HEK293 (cell line): ENCODE measurements around the gene UPF2.

Experiments used
- CTCF ChIA-PET: fragments of 350-600 bp; formaldehyde crosslinking; extraction: SDS; loops from one replicate; lab custom pipeline; 2021; ENCODE audit warnings: antibody characterized with exemption; lab: Yijun Ruan, JAX
- POLR2A ChIA-PET: fragments of 300-600 bp; formaldehyde crosslinking; extraction: SDS; loops from one replicate; lab custom pipeline; 2020; ENCODE audit warnings: antibody characterized with exemption, inconsistent platforms; lab: Yijun Ruan, JAX
- H3K27ac ChIP-seq: fragments of 200-500 bp; sonication (Bioruptor generic); 2 replicates; pipeline ENCODE4 v1.5.1; 2014; ENCODE audit warnings: low read depth, low read length, control low read depth, inconsistent platforms; ENCODE audit errors: extremely low read depth
- H3K36me3 ChIP-seq, 2 experiments: fragments of 200-500 bp in 1 of 2; sonication (Bioruptor generic) in 1 of 2; 1 replicate in 1 of 2; 2 replicates in 1 of 2; pipeline ENCODE4 v1.5.1; 2014 to 2017; ENCODE audit warnings: inconsistent platforms in 2 of 2, low read length in 2 of 2; ENCODE audit not compliant: control insufficient read depth in 2 of 2, insufficient read depth in 1 of 2
- H3K4me1 ChIP-seq: fragments of 200-500 bp; sonication (Bioruptor generic); 2 replicates; pipeline ENCODE4 v1.5.1; 2014; ENCODE audit warnings: mild to moderate bottlenecking, low read length, inconsistent platforms; ENCODE audit not compliant: control insufficient read depth, insufficient read depth
- H3K4me3 ChIP-seq: 2 replicates; pipeline ENCODE4 v1.5.1; 2011; ENCODE audit warnings: low read depth, mild to moderate bottlenecking, control low read depth, low read length, moderate library complexity
- H3K9me3 ChIP-seq: fragments of 200-500 bp; sonication (Bioruptor generic); 2 replicates; pipeline ENCODE4 v1.5.1; 2014; ENCODE audit warnings: low read depth, low read length, inconsistent platforms; ENCODE audit not compliant: control insufficient read depth, insufficient read depth
- BCL11A ChIP-seq: fragments of 450-650 bp; formaldehyde crosslinking; IDR thresholded peaks from 2 replicates; pipeline ENCODE4 v1.5.1; 2016; ENCODE audit warnings: low read depth, missing biosample characterization, missing genetic modification characterization
- ELK4 ChIP-seq: IDR thresholded peaks from 2 replicates; pipeline ENCODE4 v1.6.1; 2011; ENCODE audit warnings: mild to moderate bottlenecking, low read depth, low read length, borderline replicate concordance
- HIC1 ChIP-seq: fragments of 450-650 bp; formaldehyde crosslinking; IDR thresholded peaks from 2 replicates; pipeline ENCODE4 v1.5.1; 2016; ENCODE audit warnings: missing biosample characterization, missing genetic modification characterization
- HOXA7 ChIP-seq: sonication (generic); formaldehyde crosslinking; IDR thresholded peaks from 2 replicates; pipeline ENCODE4 v1.8.1; 2022; ENCODE audit warnings: missing genetic modification reagents, borderline replicate concordance
- KLF17 ChIP-seq: fragments of 450-650 bp; formaldehyde crosslinking; IDR thresholded peaks from 2 replicates; pipeline ENCODE4 v1.5.1; 2016; ENCODE audit warnings: missing biosample characterization, missing genetic modification characterization
- ZBTB1 ChIP-seq: fragments of 450-650 bp; formaldehyde crosslinking; IDR thresholded peaks from 2 replicates; pipeline ENCODE4 v1.5.1; 2016; ENCODE audit warnings: missing biosample characterization, missing genetic modification characterization
- ZFP69B ChIP-seq: fragments of 450-650 bp; formaldehyde crosslinking; IDR thresholded peaks from 2 replicates; pipeline ENCODE4 v1.5.1; 2016; ENCODE audit warnings: missing biosample characterization, missing genetic modification characterization
- ZNF114 ChIP-seq: fragments of 450-650 bp; formaldehyde crosslinking; IDR thresholded peaks from 2 replicates; pipeline ENCODE4 v1.5.0; 2017; ENCODE audit warnings: missing biosample characterization, missing genetic modification characterization
- ZNF211 ChIP-seq: fragments of 450-650 bp; formaldehyde crosslinking; IDR thresholded peaks from 2 replicates; pipeline ENCODE4 v1.5.1; 2016; ENCODE audit warnings: low read depth, missing biosample characterization, missing genetic modification characterization
- ZNF214 ChIP-seq: fragments of 450-650 bp; formaldehyde crosslinking; IDR thresholded peaks from 2 replicates; pipeline ENCODE4 v1.5.1; 2017; ENCODE audit warnings: missing biosample characterization, mild to moderate bottlenecking, missing genetic modification characterization, borderline replicate concordance
- ZNF514 ChIP-seq: fragments of 450-650 bp; formaldehyde crosslinking; IDR thresholded peaks from 2 replicates; pipeline ENCODE4 v1.5.1; 2016; ENCODE audit warnings: missing biosample characterization, missing genetic modification characterization
- ZNF629 ChIP-seq: fragments of 450-650 bp; formaldehyde crosslinking; IDR thresholded peaks from 2 replicates; pipeline ENCODE4 v1.5.1; 2017; ENCODE audit warnings: missing biosample characterization, missing genetic modification characterization
- ZNF664 ChIP-seq: fragments of 450-650 bp; formaldehyde crosslinking; IDR thresholded peaks from 2 replicates; pipeline ENCODE4 v1.5.1; 2016; ENCODE audit warnings: missing biosample characterization, missing genetic modification characterization
- ZNF707 ChIP-seq: fragments of 450-650 bp; formaldehyde crosslinking; IDR thresholded peaks from 2 replicates; pipeline ENCODE4 v1.5.1; 2016; ENCODE audit warnings: missing biosample characterization, missing genetic modification characterization
- ZNF76 ChIP-seq: fragments of 450-650 bp; formaldehyde crosslinking; IDR thresholded peaks from 2 replicates; pipeline ENCODE4; 2016; ENCODE audit warnings: low read depth, missing biosample characterization, missing genetic modification characterization, borderline replicate concordance

The UPF2 gene

DNA sequence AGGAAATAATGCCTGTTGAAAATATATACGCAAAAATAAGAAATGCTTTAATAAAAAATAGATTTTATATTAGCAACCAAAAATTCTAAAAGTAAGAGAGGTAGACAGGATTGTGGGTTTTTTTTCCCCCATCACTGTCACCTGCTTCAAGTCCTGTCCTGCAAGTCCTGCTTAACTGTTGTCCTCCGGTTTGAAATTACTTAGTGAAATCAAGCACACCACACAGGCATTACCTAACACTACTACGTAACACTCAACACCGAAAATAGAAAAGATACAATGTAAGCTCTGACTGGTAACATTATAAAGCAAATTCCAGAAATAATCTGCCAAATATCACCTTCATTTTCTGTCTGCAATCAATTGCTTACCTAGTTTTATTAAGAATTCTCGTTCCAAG lies 90.9 kb downstream of the UPF2 start:
- POLR2A ChIA-PET = interaction anchor here (0.6 kb wide), 2 partner anchors 12 to 57 kb away, joined by 3 read pairs; no protein-coding TSS in a partner anchor
- TF ChIP-seq ELK4 (no peak), ZNF707 (tag by site-specific recombination) (no peak), BCL11A (tag by site-specific recombination) (no peak), ZNF114 (tag by site-specific recombination) (no peak), ZNF211 (tag by site-specific recombination) (no peak), KLF17 (no peak), ZBTB1 (no peak), ZNF514 (tag by site-specific recombination) (no peak), ZNF629 (tag by site-specific recombination) (no peak), ZNF76 (no peak)
- TF ChIP-seq, all 188 proteins: peak for 0
- H3K4me1 ChIP-seq = no peaks in the 10 kb centered on the region
- no peak overlapping the region for H3K4me3 ChIP-seq
- H3K9me3 ChIP-seq = no peaks in the 10 kb centered on the region
- H3K27ac ChIP-seq = no peak overlapping the region
- peaks cover 21 to 61% of the 10 kb centered on the region in 2 experiments; a peak in 2 of 3 replicates for H3K36me3 ChIP-seq
- CTCF ChIA-PET = interaction anchor here (0.7 to 2.0 kb wide), 3 partner anchors 17 to 150 kb away, joined by 3 to 9 read pairs (median 4); no protein-coding TSS in a partner anchor

GRCh38 chr10:11950325-11951018 lies 92.1 kb downstream of the UPF2 start:
- H3K27ac ChIP-seq = no peak overlapping the region
- CTCF ChIA-PET = interaction anchor here (2.0 kb wide), 1 partner anchor 36 kb away, joined by 9 read pairs; no protein-coding TSS in a partner anchor
- no peak for TF ChIP-seq ZNF664 (tag by site-specific recombination)
- TF ChIP-seq ZNF214 (tag by site-specific recombination) = no peak
- TF ChIP-seq ELK4 = no peak
- TF ChIP-seq ZFP69B (tag by site-specific recombination) = no peak
- no peak for TF ChIP-seq HIC1 (tag by site-specific recombination)
- TF ChIP-seq HOXA7 (CRISPR knock-in tag) = no peak
- H3K36me3 ChIP-seq = peaks cover 12 to 53% of the 10 kb centered on the region in 2 experiments; a peak in 2 of 3 replicates
- H3K9me3 ChIP-seq = no peaks in the 10 kb centered on the region
- no peaks in the 10 kb centered on the region for H3K4me1 ChIP-seq
- no peak overlapping the region for H3K4me3 ChIP-seq
- POLR2A ChIA-PET = no interaction called here
